ENCODE results near the gene ATG5.
"Not testable (repeated sequence)": the region's sequence is repeated elsewhere in the genome, so short reads cannot be mapped to it uniquely, and the experiment has no call there.

ATG5 gene

DNA sequence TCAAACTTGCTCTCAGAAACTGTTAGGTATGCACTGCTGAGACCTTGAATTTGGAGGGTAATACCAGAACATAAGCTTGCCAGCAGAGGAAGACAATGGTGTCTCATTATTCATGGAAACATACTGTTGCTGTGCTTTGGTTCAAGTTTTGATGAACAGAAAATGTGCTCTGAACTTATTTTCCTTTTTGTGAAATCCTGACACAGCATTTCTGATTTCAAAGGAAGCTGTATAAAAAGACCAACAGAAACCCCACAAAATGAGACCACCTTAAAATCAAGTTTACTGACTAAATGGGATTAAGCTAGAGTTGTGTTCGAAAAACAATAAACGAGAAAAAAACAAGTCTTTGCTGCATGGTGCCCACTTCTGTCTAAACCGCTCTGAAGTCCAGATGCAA lies 169.1 kb downstream of the ATG5 start:
- DNase-seq (ENCODE audit: low read depth in 2 of 2) = no peak

DNA sequence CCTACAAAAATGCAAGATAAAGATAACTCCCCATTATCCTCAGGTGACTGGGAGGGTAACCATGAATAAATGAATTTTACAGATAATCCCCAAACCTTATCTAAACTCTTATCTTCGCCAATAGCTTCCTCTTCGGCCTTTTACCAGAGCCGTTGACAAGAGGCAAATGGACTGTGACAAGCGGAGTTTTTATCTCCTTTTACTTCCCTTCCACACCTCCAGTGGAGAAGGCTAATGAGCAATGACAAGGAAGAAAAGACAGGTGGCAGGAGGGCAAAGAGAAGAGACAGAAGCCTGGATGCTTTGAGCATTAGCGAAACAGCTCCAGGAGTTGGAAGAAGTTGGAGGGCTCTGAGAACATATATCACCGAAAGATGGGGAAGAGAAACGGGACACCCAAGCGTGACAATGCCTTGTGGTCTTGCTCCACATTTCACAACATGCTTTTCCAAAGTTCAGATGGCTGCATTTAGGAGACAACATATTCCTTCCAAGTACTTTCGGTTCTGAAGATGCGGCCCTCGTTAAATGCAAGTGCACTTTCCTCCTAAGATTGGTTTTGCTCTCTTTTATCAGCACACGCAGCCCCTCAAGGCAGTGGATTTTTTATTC lies 170.2 kb downstream of the ATG5 start:
- no peak for DNase-seq (ENCODE audit: low read depth in 2 of 2)

DNA sequence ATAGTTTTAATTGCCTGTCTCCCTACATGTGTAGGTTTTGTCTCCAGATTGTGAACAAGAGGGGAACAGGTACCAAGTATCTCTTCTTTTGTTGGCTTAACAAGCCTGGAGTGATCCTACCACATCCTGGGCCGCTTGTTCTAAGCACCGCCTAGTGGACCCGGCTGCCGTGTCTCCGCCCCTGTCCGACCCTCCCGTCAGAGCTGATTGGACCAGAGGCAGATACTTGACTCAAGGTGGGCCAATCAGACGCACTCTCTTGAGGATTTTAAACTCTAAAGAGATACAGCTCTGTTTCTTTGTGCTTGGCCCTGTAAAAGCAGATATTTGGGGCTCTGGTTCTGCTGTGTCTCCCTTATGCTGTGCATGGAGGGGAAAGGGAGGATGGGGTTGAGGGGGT lies 171.2 kb downstream of the ATG5 start:
- DNase-seq (ENCODE audit: low read depth in 2 of 2) = no peak

DNA sequence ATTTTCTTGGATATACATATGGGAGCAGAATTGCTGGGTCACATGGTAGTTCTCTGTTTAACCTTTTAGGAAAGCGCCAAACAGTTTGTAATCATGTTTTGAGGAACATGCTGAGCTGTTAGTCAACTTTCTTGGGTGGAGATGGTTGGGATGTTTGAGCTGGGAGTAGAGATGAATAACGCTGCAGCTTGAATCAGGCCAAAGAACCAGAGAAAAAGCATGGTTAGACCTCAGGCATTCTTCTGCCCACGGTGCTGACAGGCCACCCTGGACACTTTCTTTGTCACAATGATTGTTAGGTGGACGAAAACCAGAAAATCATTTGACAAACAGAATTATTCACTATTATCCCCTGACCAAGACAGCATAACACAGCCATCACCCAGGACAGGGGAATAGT lies 172.6 kb downstream of the ATG5 start:
- no peak for DNase-seq (ENCODE audit: low read depth in 2 of 2)

DNA sequence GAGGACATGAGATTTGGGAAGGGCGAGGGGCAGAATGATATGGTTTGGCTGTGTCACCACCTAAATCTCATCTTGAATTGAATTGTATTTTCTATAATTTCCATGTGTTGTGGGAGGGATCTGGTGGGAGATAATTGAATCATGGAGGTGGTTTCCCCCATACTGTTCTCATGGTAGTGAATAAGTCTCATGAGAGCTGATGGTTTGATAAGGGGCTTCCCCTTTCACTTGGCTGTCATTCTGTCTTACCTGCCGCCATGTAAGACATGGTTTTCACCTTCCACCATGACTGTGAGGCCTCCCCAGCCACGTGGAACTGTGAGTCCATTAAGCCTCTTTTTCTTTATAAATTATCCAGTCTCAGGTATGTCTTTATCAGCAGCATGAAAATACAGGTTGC lies 173.1 kb downstream of the ATG5 start:
- not testable (repeated sequence) for DNase-seq (ENCODE audit: low read depth in 2 of 2)

DNA sequence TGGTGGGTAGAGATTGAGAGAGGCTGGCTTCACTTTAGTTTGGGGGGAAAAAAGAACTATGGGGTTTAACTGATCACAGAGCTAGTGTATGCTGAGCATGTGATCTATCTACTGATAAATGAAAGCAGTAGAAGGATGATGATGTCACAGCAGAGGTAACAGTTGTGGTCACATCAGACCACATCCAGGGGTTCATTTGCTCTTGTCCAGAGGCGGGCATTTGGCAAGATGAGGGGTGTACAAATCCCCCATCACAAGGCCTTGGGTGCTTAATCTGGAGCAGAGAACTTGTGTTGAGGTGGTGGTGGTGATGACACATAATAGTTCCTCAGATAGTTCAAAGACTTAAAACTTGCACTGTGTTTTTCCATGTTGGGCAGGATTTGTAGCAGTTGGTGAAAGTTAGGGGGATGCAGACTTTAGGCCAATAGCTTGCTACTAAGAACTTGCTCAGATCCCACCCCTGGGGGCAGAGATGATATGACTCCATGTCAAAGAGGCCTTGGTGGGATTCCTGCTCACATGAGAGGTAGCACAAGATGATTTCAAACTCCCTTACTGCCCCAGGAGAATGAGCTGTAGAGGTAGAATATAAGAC lies 176.0 kb downstream of the ATG5 start:
- DNase-seq (ENCODE audit: low read depth in 2 of 2) = no peak

DNA sequence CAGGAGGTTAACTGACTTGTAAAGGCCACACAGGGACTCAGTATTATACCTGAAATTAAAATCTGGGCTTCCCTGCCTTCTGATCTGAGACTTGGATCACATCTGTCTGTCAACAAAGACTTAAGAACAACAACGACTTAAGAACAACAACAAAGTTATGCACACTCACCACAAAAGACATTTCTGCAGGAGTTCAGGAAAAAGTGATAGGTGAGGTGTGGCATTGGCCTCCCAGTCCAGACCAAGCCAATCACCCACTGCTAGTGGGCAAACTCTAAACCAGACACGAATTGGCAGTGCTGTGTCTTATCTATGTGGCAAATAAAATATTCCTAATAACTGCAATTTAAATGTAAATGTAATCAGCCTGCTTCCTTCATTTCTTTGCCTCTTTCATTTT lies 178.1 kb downstream of the ATG5 start:
- no peak for DNase-seq (ENCODE audit: low read depth in 2 of 2)

DNA sequence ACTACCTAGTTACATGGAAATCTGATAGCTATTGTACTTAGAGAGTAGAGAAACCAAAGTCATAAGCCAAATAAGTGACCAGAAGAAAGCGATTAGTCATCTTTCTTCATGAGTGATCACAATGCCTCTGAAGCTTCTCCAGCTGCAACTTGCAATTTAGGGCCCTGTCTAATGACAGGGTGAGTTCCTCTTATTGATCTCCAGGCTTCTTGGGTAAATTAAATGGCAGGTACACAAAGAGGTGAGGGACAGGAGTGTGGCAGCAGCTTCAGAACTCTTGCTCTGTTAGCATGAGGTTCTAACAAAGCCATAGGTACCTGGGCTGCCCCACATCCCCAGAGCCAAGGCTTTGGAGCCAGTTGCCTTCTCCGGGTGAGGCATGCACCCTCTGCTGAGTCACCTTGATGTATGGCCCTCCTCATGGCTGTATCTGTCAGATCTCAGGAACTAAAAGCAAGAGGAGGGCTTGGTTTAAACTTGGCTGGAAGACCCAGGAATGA lies 178.7 kb downstream of the ATG5 start:
- no peak for DNase-seq (ENCODE audit: low read depth in 2 of 2)

DNA sequence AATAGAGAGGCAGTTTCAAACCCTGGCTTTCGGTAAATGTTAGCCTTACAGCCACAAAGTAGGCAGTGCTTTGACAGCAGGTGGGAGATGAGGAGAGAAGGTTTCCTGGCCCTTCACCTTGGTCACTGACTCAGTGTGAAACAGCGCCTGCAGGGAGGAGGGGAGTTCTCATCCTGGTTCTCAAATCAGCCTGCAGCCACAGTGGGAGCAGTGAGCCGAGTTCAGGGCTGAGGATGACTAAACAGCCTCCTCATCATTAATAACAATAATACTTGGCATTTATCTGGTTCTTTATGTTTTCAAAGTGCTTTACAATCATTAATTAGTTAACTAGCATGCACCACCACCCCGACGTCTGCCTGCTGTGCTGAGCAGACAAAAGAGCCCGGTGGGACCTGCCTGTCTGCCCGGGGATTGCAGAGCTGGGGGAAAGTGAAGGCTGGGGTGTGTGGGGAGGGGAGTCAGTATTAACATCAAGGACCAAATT lies 179.8 kb downstream of the ATG5 start:
- no peak for DNase-seq (ENCODE audit: low read depth in 2 of 2)

DNA sequence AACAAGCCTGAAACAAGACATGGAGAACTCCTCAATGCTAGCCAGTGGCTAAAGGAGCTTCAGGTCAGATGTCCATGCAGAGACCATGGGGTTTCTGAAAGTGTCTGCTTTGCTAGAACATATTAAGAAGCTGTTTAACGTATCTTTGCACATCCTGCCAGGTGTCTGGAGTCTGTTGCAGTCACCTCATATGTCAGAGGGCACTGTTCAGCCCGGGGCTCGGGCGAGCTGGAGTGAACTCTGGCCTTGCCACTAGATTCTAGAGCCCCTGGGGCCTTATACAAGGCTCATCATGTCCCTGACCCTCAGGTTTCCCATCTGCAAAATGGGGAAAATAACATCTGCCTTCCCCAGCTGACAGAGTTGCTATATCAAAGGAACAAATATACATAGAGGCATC lies 180.4 kb downstream of the ATG5 start:
- DNase-seq (ENCODE audit: low read depth in 2 of 2) = no peak

DNA sequence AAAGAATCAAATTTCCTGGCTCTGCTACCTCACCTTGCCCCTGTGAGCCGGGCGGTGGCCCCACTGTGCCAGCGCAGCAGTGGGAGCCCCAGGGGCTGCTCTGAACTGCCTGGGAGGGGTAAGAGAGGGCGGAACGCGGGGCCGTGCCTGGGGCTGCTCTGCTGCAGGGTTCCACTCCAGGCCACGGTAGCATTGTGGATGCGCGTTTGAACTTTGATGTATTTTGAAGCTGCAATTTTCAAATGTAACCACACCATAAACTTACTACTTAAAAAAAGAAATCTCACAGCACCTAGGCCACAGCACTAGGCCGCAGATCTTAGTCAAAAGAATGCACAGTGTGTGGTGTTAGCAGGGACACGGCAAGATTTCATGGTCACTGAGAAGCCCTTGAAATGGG lies 181.9 kb downstream of the ATG5 start:
- DNase-seq (ENCODE audit: low read depth in 2 of 2) = no peak

DNA sequence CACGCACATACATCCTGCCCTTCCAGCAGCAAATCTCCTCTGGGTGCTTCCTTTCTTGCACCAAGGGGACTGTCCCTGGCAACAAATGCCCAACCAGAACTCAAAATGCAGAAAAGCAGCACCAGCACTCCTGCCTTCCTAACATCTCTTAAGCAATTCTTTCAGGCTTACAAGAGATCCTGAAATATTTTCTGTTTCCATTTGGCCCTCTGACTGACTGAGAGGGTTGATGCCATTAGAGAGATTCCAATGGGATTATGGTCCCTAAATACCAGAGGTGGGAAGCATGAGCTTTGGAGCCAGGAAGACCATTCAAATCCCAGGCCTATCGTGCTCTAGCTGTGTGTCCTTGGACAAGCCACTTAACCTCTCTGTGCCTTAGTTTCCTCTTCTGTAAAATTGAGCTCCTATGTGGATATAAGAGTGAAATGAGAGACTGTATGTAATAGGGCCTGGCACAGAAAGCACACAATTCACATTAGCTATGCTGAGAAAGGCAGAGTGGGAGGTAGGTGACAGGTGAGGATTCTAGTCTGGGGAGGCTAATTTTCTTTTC lies 182.6 kb downstream of the ATG5 start:
- DNase-seq (ENCODE audit: low read depth in 2 of 2) = no peak

DNA sequence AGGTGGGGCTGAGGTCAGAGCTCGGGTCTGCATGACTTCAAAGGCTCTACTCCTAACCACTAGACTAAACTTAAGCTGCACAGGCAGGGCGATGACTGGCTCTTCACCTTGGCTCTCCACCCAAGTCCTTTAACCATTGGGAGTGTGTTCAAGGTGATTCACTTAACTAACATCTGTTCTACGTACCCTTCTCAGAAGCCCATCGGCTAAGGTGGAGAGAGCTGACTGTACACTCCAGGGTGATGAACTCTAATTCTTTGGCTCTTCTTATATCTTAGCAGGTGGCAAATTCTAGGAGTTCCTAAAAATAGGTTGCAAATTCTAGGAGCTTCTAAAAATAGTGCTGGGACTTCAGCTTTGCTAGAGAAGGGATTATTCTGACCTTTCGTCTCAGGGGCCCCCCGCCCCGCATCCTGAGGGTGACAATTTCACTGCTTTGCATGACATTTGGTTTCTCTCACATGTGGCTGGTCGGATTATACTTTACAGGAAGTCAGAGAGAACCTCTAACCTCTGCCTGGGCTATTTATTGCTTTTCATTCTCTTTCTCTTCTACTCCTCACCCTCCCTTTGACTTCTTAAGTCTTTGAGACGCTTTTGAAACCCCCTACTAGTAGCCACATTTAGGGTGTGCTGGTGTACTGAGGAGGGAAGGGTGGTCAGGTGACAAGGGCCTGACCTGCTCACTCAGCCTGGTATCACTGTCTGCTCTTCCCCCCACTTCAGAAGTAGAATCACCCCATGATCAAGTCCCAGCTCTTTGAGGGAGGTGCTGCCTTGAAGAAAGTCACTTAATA lies 183.9 kb downstream of the ATG5 start:
- no peak for DNase-seq (ENCODE audit: low read depth in 2 of 2)

DNA sequence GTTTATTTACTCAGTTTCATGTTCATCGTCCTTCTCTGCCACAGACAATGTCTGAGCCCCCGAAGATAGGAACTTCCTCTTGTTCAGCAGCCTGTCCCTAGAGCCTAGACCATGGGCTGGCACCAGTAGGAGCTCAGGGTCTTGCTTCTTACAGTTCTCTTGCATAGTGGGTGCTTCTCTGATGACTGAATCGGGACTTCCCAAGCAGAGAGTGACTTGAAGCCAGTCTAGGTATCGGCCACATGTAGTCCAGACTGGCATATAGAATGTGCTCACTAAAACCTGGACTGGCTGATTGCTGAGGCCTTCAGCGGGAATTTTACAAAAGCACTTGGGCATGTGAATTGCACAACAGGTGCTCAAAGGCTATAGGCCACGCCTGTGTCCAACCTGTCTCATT lies 187.4 kb downstream of the ATG5 start:
- no peak for DNase-seq (ENCODE audit: low read depth in 2 of 2)

DNA sequence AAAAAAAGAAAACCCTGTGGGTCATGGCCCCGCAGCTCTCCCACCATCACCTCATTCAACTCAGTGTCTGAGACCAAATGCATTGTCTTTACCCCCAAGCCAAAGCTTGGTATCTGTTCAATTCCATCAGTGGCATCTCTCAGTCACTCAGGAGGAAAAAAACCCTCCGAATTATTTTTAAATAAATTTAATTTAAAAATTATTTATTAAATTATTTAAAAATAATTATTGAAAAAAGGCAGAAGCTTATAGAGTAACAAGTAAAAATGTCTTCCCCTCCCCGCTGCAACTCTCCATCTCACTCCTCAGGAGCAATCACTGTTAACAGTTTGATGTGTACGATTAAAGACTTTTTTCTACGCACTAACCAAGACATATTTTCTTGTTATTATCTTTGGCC lies 188.7 kb downstream of the ATG5 start:
- DNase-seq (ENCODE audit: low read depth in 2 of 2) = no peak

DNA sequence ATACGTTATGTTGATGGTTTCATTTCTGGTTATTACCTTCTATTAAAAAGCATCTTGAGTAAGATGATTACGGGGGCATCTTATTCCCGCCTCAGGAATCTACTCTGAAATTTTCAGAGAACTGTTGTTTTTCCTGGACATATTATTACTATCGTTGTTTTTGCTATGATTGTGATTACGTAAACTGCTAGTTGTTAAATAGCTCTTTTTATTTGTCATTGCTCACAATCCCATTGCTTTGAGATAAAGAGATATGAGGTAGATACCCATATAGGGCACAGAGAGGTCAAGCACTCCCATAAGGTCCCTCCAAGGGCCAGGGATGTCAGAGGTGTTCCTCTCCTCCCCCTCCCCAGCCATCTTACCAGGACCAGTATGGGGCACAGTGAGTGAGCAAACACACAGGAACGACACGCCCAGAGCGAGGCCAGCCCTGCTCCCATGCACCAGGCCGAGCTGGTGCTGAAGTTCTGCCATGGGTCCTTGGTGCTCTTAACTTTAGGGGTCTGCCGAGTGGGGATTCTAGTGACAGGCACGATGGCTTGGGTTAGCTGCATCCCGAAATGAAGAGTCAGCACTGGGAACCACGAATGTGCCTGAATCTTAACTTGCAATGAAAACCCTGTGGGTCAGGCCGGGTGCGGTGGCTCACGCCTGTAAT lies 189.5 kb downstream of the ATG5 start:
- no peak for DNase-seq (ENCODE audit: low read depth in 2 of 2)

DNA sequence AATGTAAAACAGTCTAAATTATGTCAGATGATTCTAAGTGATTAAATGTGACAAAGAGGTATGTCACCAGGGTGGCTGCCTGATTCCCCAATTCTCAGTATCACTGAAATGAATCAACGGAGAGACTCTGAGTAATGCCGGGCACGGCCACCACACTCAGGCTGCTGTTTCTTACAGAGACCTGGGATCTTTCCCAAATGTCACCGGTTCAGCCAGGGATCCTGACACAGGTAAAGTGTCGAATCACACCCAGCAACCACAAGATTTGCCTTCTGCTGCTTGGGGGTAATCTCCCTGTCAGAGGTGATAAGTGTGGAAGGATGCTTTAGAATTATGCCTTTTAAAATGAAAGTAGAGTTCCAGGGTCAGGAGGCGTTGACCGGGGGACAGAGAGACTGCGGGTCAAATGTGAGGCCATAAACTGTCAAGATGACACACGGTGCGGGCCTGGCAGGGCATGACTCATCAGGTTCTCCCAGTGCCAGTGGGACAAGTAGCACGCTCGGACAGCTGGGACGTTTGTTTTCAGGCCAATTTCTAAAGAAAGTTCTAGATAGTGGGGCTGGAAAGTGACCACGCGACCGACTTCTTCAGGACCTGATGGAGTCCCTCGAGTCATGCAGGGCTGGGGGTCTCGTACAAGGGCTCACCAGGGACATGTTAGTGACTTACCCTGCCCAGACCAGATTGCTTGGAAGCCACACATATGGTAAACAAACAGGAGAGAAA lies 190.5 kb downstream of the ATG5 start:
- no peak for DNase-seq (ENCODE audit: low read depth in 2 of 2)
